COLO668 (cell line): Measurements from ENCODE around the gene CD63.

Source experiments
- DNase-seq: peaks from one replicate; lab custom pipeline; 2025; ENCODE audit not compliant: unreplicated experiment; lab: John Stamatoyannopoulos, UW

Gene CD63

DNA sequence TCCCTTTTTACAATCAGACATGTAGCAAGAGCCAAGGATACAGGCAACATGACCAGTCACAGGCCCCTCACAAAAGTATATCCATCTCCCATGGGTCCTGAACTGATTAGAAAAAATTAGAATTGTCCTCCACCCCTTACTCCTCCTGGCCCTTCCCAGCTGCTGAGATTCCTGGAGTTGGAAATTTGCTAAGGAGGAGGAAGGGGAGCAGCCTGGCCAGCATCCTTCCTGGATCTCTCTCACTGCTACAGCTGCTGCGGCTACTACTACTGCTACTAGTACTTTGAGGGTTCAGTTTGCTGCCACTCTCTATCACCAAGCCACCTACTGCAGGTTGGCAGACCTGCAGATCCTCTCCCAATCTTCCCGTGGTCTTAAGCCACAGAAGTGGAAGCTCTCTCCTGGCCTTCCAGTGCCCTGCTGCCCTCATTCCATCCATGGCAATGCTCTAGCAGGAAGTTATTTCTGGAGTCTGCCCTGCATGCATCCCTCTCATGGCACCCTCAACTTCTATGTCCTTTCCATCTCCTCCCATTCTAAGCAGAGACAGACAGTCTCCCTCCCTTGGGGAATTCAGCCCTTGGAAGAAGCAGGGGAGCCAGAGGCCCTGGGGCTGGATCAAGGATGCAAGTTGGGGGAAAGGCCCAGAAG, 22.1 kb downstream of the CD63 start:
- DNase-seq, result no peak

DNA sequence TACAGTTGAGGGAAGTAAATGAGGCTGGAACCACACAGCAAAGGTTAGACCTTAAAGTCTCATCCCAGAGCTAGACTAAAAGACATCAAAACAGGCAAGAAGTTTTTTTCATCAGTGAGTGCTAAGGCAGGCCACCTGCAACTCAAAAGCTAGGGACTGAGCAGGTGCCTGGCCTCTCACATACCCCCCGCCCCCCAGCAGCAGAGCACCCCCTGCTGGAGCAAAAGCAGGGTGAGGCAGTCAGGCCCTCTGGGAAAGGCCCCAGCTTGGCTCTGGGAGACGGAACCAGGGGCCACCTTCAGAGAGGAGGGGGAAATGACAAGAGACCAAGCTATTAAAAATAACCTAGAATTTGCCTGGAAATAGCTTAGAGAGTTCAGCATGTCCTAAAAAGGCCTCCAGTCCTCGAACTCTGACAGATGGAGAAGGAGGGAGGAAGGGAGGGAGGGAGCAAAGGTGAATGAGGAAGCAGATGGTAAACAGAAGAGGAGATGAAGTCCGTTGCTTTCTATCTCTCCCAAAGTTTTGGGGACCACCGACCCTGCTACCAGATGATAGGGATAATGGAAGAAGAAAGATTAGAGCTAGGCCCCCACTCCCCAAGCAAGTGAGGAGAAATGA, 22.9 kb downstream of the CD63 start:
- DNase-seq, result peak; percentile 4

DNA sequence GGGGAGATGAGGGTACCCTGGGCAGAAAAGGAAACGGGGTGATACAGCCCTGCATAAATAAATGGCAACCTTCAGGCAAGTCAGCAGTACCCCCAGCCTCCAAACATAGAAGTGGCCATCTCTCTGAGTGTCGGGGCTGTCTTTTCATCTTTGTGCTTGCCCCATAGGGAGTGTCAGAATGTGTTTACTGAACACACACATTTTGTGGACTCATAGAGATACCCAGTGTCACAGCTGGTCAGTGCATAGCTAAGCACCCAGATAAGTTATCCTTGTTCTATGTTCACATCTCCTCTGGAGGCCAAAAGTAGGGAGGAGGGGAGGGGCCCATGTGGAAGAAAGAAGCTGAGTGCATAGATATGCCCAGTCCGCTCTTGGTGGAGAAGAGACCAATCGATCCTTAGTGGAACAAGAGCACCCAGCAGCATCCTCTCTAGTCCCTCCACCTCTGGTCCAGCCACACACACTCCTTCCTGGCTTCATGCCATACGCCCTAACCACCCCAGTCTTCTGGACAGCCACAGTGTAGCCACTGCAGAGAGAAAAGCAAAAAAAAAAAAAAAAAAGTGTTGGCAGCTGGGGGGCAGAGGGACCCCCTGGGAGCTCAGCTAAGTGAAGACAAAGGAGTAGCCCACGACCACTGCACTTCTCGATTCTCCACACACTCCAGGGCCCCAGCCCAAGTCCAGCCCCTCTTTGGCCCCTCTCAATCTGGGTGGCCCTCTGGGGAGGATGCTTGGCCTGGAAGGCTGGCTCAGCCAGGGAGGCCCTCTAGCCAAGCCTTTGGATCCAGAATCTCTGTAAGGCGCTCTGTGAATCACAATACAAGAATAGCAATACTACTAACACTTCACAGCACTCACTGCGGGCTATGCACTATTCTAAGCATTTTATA, 23.7 kb downstream of the CD63 start:
- no peak for DNase-seq

DNA sequence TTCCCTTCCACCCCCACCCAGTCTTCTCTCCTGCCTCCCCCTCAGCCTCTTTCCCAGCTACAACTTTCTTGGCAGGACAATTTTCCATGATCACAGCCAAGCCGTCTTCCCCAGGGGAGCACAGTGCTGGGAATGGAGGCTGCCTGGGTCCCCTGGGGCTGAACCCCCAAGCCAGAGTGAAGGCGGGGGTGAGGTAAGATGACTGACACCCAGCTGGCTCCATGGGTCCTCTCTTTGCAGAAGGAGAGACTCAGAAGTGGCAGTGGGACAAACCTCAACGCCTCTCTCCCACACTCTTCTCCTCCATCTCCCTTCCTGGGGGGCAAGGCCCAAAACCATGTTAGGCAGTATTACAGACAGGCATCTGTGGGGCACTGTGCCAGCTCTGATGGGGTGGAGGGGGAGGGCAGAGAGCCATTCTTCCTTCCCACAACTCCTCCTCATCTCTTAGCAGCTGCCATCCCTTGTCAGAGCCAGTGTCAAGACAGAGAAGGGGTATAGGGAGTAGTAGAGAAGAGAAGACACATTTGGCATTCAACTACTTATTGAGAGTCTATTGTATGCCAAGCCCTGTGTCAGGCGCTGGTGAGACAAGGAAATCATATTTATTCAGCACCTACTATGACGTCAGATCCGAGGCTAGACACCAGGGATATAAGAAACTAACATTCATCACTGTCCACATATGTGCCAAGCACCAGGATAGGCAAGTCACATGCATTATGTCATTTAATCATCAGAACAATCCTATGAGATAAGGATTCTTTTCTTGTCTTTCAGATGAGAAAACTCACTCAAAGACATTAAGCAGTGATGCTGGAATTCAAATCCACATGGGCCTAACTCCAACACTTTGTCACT, 24.7 kb downstream of the CD63 start:
- DNase-seq, result no peak

DNA sequence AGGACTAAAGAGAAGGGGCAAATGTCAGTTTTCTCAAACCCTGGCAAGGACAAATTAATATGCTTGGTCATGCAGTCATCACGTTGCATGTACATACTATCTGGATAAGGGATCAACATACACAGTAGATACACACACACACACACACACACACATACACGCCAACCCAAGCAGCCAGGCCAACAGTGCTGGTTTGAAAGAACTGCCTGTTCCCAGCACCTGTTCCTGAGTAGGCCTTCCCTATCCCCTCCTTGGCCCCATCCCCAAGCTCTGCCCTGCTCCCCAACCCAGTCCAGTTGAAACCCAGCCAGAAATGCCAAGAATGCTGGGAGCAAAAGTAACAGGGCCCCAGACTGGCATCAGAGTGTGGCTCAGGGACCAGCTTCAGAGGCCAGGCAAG, 25.5 kb downstream of the CD63 start:
- no peak for DNase-seq

DNA sequence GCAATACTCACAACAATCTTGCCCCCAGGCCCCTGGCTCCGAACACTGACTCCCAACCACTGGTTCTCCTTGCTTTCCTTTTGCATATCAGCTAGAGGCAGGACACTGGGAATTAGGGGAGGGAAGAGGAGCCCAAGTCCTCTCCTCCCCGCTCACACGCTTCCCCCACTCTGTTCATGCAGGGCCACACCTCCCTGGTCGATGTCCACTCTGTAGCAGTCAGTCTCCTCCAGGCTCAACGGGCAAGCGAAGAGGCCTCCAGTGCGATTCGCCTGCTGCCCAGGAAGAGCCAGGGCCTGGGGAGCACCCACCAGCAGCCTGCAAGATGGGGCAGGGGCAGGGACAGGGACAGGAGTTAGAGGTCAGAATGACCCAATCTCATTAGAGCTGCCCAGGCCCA, 25.9 kb downstream of the CD63 start:
- DNase-seq, result no peak

DNA sequence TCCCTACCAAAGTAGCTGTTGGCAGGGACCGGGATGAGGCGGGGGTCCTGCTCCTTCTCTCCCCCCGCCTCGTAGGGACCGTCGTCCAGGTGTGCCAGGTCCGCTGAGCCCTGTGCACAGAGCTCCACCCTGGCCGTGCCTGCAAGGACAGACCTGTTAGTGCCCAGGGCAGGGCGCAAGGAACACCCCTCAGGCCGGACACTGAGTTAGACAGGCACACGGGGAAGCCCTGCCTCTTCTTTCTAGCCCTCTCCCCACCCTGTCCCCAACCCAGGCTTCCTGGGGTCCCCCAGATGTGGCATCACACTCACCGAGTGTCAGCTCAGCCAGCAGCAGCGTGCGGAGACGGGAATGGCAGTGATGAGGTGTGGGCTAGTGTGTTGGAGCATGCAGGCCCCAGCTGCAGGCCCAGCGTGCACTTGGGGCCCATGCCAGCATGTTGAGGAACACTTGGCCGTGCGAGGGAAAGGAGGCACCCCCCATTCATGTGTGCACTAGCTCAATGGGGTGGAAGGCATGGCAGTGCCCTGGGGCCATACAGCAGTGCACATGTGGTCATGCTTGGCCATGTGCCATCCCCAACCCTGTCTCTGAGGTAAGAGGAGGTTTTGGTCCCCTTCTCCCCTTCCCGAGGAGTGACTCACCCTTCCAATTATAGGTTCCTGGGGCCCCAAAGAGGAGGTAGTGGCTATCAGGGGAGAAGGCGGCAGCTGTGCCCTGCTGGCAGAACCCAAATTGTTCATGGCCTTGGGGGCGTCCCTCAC, 28.4 kb downstream of the CD63 start:
- DNase-seq, result peak; percentile 5

DNA sequence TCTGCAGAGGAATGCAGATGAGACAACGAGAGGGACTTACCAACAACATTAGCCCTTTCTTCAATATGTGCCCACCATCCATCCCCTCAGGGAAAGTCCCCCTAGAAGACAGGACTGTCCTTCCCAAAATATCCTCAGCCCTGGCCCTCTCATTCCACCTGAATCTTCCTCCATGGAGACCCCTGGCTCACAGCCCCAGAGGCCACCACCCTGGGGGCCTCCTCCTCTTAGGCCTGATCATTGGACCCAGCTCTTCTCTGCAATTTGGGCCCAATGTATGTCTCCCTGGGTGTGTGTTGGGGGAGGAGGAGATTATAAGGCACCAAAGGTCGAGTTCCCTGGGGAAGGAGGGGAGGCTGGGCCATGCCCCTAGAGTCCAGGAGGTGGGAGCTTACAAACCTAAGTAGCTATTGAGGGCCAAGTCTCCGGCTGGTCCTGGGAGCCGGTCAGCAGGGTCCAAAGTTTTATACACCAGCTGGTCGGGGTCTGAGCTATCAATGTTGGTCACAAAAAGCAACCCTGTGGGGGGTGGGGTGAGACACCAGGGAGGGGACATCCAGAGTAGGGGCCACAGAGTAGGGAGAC, 29.2 kb downstream of the CD63 start:
- DNase-seq, result no peak

DNA sequence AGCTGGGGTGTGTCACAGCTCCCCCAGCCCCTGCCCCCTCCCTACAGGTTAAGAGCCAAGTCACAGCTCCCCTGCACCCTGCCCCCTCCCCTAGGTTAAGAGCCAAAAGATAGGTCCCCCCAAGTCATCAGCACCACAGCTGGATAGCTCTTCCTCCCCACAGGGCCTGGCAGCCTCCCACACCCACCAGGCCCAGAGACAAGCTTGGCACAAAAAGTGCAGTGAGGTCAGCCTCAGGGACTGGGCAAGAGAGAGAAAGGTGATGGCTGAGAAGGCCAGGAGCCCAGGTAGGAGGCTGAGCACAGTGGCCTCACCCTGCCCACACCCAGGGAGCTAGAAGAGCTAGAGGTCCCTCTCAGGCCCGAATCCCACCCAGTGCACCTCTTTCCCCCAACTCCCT, 29.8 kb downstream of the CD63 start:
- DNase-seq, result no peak

DNA sequence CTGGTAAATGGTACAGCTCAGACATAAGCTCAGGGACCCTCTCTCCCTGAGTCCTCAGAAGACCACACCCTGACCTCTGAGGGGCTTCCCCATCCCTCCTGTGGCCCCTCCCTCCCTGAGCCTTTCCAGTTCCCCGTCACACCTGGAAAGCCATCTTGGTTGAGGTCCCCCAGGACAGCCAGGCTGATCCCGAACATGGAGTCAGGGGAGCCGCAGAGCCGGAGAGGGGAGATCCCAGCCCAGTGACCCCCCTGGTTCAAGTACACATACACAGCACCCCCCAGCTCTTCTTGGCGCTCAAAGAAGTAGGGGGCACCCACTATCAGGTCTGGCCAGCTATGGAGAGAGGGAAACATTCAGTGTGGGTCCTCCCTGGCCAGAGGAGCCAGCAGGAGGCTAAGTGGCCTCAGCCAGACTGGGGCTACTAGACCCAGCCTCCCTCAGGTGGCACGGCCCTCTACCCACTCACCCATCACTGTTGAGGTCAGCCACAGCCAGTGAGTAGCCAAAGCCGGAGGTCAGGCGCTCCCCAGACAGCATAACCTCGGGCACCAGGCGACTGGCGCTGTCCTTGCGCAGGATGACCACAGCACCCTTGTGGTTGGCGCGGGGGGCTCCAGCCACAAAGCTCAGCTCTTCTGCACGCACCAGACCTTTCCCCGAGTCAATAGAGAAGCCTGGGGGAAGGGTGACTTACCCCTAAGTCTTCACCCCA, 30.4 kb downstream of the CD63 start:
- DNase-seq, result no peak

DNA sequence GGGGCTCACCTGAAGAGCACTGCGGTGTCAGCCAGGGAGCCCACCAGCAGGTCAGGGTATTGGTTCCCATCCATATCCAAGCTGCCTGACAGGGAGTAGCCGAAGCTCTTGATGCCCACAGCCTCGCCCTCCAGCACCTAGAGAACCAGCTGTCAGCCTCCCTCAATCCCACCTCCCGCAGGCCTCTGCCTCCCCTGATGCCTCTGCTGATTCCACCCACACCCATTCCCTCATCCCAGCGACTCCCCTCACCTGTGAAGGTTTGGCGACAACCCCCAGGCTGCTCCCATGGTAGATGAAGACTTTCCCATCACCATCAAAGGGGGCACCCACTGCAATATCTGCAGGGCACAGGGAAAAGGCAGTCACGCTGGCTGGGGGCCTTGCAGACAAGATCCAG, 31.1 kb downstream of the CD63 start:
- no peak for DNase-seq

DNA sequence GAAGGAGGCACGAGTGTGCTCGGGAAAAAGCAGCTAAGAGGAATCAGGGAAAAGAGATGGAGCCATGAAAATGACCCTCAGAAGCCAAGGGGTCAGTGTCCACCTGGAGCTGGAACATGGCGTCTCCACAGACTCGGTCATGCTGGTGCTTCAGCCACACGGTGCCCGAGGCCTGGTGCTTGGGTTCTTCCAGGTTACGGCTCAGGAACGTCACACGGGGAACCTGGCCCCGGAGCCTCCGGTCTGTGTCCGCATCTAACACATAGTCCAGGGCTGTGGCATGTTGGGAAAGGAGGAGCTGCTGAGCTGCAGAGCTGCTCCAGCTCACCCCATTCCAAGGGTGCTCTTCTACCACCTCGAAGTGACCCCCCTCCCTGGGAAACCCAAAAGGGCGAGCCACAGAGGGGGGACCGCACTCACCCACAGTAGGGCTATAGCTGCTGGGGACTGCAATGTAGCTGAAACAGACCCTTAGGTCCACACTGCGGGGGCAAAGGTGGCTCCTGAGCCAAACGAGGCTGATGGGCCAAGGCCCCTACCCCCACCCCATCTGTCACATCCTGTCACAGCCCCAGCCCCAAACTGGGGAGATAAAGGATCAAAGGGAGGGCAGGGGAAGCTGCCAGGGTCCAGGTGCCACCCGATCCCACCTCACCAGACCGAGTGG, 31.9 kb downstream of the CD63 start:
- no peak for DNase-seq

DNA sequence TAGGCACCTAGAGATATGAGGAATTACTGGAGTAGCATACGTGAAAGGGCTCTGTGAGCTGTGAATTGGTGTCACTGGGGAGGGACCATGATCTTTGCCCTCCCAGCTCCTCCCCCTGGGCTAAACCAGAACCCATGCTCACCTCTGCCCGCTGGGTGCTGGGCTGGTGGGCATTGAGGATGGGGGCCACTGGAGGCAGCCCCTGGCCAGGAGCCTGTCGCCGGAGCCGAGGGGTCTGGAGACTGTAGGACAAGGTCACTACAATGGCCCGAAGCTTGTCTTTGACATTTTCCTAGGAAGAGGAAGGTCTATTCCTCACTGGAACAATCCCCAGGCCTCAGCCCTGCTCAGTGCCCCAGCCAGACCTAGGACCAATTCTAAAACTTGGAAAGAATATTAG, 32.7 kb downstream of the CD63 start:
- DNase-seq, result no peak

DNA sequence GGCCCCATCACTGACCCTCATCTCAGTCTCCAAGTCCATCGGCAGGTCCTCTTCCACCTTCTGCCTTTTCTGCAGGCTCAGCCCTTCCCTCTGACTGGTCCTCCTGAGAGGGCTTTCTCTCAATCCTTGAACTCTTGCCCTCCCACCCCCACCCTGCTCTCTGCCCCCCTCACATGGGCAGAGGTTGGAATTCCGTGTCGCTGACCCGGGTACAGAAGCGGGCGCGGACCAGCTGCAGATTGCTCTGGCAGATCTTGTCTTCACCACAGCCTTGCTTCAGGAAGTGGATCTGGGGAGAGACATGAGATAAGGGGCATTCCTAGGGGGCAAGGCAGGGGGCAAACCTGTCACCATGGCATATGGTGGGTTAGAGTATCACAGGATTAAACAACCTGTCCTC, 33.5 kb downstream of the CD63 start:
- no peak for DNase-seq

DNA sequence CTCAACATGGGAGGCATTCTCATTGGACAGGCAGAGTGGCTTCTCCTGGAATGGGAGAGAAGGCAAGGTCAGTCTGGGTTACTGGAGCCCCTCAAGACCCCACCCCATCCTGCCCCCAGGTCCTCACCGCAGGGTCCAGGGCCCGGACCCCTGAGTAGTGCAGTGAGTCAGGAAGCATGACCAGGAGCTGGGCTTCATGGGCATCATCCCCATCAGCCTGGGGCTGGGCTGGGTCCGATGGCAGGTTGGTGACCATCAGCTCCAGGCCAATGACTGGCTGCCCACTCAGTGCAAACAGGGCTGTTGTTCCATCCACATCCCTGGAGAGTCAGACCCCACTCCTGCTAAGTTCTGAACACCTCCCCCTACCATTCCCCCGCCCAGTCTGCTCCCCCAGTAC, 34.2 kb downstream of the CD63 start:
- no peak for DNase-seq

DNA sequence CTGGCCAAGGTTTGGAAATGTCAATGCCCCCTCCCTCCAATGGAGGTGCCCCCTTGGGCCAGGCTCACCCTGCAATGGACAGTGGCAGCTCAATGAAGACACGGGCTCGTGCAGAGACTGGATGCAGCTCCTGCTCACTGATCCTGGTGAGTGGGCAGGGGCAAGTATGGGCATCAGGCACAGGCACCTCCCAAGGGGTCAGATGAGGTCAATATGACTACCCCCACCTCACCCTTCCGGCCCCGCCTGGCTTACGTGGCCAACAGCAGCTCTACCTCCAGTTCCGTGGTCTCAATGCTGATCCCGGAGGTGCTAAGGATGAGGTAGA, 34.7 kb downstream of the CD63 start:
- DNase-seq, result no peak

DNA sequence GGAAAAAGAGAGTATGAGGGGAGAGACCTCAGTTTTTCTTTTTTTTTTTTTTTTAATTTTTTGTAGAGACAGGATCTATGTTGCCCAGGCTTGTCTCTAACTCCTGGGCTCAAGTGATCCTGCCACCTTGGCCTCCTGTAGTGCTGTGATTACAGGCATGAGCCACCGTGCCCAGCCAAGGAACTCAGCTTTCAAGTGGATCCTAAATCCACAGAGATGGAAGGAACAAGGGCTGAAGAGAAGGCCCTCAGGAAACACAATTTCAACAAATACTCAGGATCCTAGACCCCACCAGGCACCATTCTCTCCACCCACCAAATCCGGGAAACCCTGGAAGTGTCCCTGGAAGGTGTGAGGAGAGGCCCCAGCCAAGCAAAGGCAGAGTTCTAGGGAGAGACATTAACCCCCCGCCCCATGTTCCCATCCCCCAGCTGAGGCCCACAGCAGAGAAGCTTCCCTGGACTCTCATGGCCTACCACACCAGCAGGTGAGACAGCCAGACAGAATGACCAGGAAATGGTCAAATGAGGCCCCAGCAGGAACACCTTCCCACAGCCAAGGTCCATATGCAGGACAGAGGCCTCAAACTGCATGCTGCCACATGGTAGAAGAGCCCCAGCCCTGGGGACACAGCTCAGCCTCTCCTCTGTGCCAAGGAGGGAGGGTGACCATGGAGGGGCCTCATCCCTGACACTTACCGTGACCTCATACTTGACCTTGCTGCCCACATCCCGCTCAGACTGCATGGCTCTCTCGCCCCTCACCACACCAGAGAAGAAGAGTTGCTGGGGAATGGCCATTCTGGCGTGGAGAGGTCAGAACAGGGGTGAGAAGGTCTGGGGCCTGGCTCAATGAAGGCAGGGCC, 35.3 kb downstream of the CD63 start:
- no peak for DNase-seq

DNA sequence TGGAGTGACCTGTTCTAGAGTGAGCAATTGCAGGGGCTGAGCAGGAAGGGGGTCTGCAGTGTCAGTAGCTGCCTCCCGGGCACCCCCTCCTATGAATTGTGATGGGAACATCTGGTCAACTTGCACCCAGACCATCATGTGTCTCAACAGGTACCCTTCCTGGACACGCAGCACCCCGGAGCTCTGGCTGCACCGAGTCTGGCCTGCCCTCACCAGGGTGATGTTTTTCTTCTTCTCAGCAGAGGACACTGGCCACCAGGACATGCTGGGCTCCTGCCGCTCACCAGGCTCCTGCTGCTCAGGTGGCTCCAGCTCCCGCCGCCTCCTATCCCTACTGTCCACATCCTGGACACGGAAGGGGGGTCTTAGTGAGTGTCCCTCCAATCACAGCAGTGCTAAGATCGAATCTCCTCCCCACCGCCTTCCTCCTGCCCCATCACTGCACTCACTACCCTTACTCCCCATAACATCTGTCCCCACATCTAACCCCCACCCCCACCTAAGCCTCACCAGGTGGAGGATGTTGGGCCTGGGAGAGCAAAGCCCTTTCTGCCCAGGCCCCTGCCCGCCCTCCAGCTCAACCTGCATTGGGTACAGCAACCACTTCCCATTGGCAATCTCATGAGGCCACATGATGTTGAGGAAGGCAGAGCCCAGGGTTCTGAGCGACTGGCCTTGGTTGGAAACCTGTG, 36.0 kb downstream of the CD63 start:
- DNase-seq, result no peak
